Transverse colon (tissue), 4 donors: ENCODE results near the gene FBN2. TPM values are rescaled to one million over a fixed set of nuclear protein-coding genes. Genes with fewer than 3 reads are reported as not detected.

Source experiments
- DNase-seq: peaks from one replicate; pipeline ENCODE4 v3.0.0-alpha.2; 2019
- H3K27ac ChIP-seq, 4 donors: fragments of 200-600 bp; sonication (generic); 2 replicates each; pipeline ENCODE4 v1.5.1; 2016 to 2018; ENCODE audit warnings: inconsistent platforms in 4 of 4
- H3K27me3 ChIP-seq: fragments of 200-600 bp; sonication (generic); 2 replicates; pipeline ENCODE4 v1.5.1; 2017; ENCODE audit warnings: inconsistent platforms
- H3K36me3 ChIP-seq, 4 donors: fragments of 200-600 bp; sonication (generic); 2 replicates each; pipeline ENCODE4 v1.5.1; 2017 to 2019; ENCODE audit warnings: inconsistent platforms in 4 of 4
- H3K4me1 ChIP-seq, 4 donors: fragments of 200-600 bp; sonication (generic); 2 replicates each; pipeline ENCODE4 v1.5.1; 2017 to 2020; ENCODE audit warnings: inconsistent platforms in 4 of 4
- H3K4me3 ChIP-seq, 4 donors: fragments of 200-600 bp; sonication (generic); 1 replicate in 1 of 4; 2 replicates in 3 of 4; pipeline versions ENCODE4 v1.5.1 to v1.6.1; 2017 to 2019; ENCODE audit warnings: inconsistent platforms in 4 of 4
- H3K9me3 ChIP-seq, 2 donors: fragments of 200-600 bp; sonication (generic); 2 replicates each; pipeline ENCODE4 v1.5.1; 2017 to 2019; ENCODE audit warnings: inconsistent platforms in 2 of 2
- EP300 ChIP-seq: sonication (generic); formaldehyde crosslinking; IDR thresholded peaks from one replicate; pipeline ENCODE4 v1.6.1; 2017; ENCODE audit warnings: antibody characterized with exemption, low read depth
- POLR2A ChIP-seq: fragments of 450-650 bp; IDR thresholded peaks from one replicate; pipeline ENCODE4 v1.6.1; 2016; ENCODE audit warnings: antibody characterized with exemption, mild to moderate bottlenecking, moderate library complexity
- POLR2AphosphoS5 ChIP-seq, 3 donors: sonication (generic); formaldehyde crosslinking; IDR thresholded peaks; one replicate each; pipeline ENCODE4 v1.6.1; 2016; ENCODE audit warnings: antibody characterized with exemption in 3 of 3
- WGBS, 2 donors: methylation state at CpG; one replicate each; pipeline ENCODE4 v1.1.5; 2018; ENCODE audit warnings: low coverage in 1 of 2; 5-methylcytosine and 5-hydroxymethylcytosine counted together
- in situ Hi-C, 4 donors: fragments of 200-750 bp; cut with MboI; loops; one replicate each; pipeline versions ENCODE4 v1.15.0 to v1.15.1; 2017; ENCODE audit warnings: low sequenced_read_pairs in 3 of 4, low pct_ligation_motif_present in 1 of 4, low pct_unique_long_range_greater_than_20kb in 1 of 4
- intact Hi-C: fragments of 100-400 bp; cut with DNase I; formaldehyde crosslinking; loops from one replicate; pipeline ENCODE4 v1.15.1; 2023; ENCODE audit warnings: low total_unique reads
- total RNA-seq, 4 donors: library from RNA; depleted of rRNA; stranded (reverse); fragments of >200 nt; gene quantifications; one replicate each; pipeline ENCODE4 v1.1.0, GENCODE V29; 2016
- TF ChIP-seq, protein P1 (sequence below), 5 experiments: fragments of 200-600 bp in 3 of 5; fragments of 450-650 bp in 2 of 5; sonication (generic) in 3 of 5; IDR thresholded peaks; 1 replicate in 2 of 5; 2 replicates in 3 of 5; pipeline ENCODE4 v1.5.1; 2016 to 2017; ENCODE audit warnings: antibody characterized with exemption in 5 of 5, inconsistent platforms in 3 of 5, mild to moderate bottlenecking in 2 of 5, moderate library complexity in 1 of 5

FBN2 gene
- total RNA-seq, 4 donors from 2014 or later, result 0.79 to 16.1 (median 2.6) TPM

DNA sequence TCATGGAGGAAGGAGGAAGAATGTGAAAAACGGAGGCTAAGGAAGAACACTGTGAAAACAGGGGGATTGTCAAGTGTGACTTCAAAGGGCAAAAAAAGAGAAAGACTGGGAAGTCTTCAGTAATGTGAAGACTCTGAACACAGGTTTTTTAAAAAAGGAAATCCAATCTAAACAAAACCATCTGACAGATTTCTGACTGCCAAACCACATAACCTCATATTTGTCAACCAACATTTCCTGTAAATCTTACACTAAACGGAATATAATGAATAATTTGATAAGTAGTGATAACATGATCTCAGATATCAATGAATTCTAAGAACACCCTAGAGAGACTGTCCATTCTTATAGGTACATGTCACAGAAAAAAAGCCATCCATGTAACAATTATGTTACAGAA, 124.7 kb downstream of the FBN2 start:
- no peak for TF ChIP-seq EP300
- no peak for TF ChIP-seq POLR2A
- TF ChIP-seq, protein P1, sequence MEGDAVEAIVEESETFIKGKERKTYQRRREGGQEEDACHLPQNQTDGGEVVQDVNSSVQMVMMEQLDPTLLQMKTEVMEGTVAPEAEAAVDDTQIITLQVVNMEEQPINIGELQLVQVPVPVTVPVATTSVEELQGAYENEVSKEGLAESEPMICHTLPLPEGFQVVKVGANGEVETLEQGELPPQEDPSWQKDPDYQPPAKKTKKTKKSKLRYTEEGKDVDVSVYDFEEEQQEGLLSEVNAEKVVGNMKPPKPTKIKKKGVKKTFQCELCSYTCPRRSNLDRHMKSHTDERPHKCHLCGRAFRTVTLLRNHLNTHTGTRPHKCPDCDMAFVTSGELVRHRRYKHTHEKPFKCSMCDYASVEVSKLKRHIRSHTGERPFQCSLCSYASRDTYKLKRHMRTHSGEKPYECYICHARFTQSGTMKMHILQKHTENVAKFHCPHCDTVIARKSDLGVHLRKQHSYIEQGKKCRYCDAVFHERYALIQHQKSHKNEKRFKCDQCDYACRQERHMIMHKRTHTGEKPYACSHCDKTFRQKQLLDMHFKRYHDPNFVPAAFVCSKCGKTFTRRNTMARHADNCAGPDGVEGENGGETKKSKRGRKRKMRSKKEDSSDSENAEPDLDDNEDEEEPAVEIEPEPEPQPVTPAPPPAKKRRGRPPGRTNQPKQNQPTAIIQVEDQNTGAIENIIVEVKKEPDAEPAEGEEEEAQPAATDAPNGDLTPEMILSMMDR (IDR thresholded peaks at IDR 0.05), result no peak
- no peak for TF ChIP-seq POLR2AphosphoS5 (IDR thresholded peaks at IDR 0.05)
- intact Hi-C loops, result no loop called here
- DNase-seq, result no peak
- Histone ChIP-seq H3K4me1 (no peaks in the 10 kb centered on the region), H3K27ac (no peak overlapping the region), H3K4me3 (no peak overlapping the region), H3K27me3 (no peaks in the 10 kb centered on the region), H3K36me3 (no peaks in the 10 kb centered on the region), H3K9me3 (no peaks in the 10 kb centered on the region)
- in situ Hi-C loops, result no loop called here
- 45 to 50% methylated on average over 2 of the region's 2 CpGs for WGBS, 2 donors

DNA sequence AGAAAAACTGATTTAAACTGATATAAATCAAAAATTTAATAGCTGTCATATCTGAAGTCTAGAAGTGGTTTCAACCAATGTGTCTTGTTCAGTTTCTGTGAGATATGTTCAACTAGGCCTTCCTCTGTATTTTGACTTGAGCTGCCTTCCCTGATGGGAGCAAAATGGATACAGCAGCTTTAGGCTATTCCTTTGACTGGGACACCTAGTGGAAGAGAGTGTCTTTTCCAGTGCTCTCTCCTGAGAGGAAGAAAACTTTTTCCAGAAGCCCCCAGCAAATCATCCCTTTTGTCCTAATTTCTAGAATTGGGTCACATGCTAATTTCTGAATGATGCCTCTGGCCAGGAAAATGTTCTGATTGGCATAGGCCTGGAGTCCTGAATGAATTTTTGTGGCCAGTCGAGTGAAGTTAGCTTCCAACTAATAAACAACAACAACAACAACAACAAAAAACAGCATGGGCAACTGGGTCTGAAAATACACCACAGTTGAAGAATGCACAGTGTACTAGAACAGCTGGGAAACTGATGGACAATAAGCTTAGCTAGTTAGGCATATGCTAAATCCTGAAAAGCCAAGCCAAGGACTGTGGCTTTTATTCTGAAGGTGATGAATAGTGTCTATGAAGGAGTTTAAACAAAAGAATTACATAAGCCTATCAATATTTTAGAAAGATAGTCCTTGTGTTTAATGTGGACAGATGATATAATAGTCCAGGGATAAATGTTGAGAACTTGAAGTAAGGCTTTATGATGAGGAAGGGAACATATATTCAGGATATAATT, 125.7 kb downstream of the FBN2 start:
- TF ChIP-seq EP300, result no peak
- TF ChIP-seq, protein P1 (IDR thresholded peaks at IDR 0.05), result no peak
- no peak for TF ChIP-seq POLR2A
- no peak for TF ChIP-seq POLR2AphosphoS5 (IDR thresholded peaks at IDR 0.05)
- no peak overlapping the region for H3K4me3 ChIP-seq
- no peak for DNase-seq
- 33 to 60% methylated on average over 1 of the region's 1 CpG for WGBS, 2 donors
- intact Hi-C loops (no loop called here), in situ Hi-C loops (no loop called here)
- no peaks in the 10 kb centered on the region for H3K9me3 ChIP-seq
- H3K4me1 ChIP-seq, result no peaks in the 10 kb centered on the region
- no peaks in the 10 kb centered on the region for H3K36me3 ChIP-seq
- no peak overlapping the region for H3K27ac ChIP-seq
- H3K27me3 ChIP-seq, result no peaks in the 10 kb centered on the region

DNA sequence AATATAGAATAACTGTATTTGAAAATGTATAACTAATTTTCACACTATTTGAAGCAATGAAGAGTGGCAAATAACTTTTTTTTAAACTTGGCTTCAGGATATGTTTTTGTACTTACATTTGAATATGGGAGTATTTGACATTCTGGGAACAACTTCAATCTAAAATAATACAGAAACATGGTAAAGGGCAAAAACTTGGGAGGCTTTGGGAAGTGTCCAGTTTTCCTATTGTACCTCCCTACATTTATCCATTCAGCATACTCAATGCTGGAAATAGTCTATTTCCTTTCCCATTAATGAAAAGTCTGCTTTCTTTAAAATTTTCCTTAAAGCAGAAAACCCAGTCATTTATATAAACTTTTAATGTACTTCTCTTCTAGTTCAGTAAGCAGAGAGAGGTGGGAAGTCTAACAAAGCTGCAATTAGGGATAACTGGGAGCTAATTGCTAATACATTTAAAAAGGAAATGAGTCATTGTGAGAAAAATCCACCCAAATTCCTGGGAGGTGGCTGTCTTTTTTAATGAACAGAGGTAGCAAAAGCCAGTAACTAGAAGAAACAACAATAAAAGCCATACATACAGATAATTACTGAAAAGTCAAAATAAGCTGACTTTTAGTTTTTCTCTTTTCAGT, 128.8 kb downstream of the FBN2 start:
- H3K36me3 ChIP-seq, result no peaks in the 10 kb centered on the region
- no peaks in the 10 kb centered on the region for H3K4me1 ChIP-seq
- no peaks in the 10 kb centered on the region for H3K27me3 ChIP-seq
- no peak overlapping the region for H3K4me3 ChIP-seq
- in situ Hi-C loops (no loop called here), intact Hi-C loops (no loop called here)
- TF ChIP-seq, protein P1 (IDR thresholded peaks at IDR 0.05), result no peak
- TF ChIP-seq EP300, result no peak
- TF ChIP-seq POLR2AphosphoS5 (IDR thresholded peaks at IDR 0.05), result no peak
- no peak for TF ChIP-seq POLR2A
- no peak overlapping the region for H3K27ac ChIP-seq
- DNase-seq, result no peak
- no peaks in the 10 kb centered on the region for H3K9me3 ChIP-seq

DNA sequence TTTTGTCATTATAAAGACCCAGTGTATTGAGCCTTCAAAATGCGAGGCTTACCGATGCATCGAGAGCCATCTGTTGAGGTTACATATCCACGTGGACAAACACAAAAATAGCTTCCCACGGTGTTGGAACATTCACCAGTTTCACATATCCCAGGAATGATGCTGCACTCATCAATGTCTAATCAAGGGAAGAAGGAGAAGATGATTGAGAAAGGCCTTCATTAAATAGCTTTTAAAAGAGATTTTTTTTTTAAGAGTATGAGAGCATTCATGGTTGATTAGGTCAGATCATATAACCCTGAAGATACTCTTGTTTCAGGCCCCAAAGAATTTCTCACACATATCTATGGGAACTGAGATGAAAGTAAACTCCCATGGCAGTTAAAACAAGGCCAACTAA, 129.4 kb downstream of the FBN2 start:
- Histone ChIP-seq H3K27me3 (no peaks in the 10 kb centered on the region), H3K4me1 (no peaks in the 10 kb centered on the region), H3K27ac (no peak overlapping the region), H3K9me3 (no peaks in the 10 kb centered on the region), H3K4me3 (no peak overlapping the region), H3K36me3 (no peaks in the 10 kb centered on the region)
- TF ChIP-seq POLR2A (no peak), POLR2AphosphoS5 (IDR thresholded peaks at IDR 0.05) (no peak), EP300 (no peak)
- TF ChIP-seq, protein P1 (IDR thresholded peaks at IDR 0.05), result no peak
- no peak for DNase-seq
- WGBS, 2 donors, result 83 to 89% methylated on average over 4 to 5 of the region's 5 CpGs
- in situ Hi-C loops (no loop called here), intact Hi-C loops (no loop called here)
